ENCODE results near the gene MKLN1. TPM values are rescaled to one million over a fixed set of nuclear protein-coding genes. Genes with fewer than 3 reads are reported as not detected.

Gene MKLN1
- total RNA-seq, 1 donor from 2014 or later, result 32.9 TPM

DNA sequence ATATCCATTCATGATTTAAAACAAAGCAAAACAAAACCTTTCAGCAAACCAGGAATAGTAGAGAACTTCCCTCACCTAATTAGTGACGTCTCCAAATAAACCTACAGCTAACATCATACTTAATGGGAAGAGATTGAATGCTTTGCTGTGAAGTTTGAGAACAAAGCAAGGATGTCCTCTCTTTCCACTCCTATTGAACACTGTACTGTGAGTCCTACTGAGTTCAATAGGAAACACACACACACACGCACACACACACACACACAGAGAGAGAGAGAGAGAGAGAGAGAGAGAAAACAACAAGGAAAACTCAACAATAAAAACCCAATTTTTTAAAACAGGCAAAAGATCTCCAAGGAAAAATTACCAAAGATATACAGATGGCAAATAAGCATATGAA, 196.4 kb downstream of the MKLN1 start:
- Histone ChIP-seq H3K9ac (ENCODE audit: low read depth in 1 of 3, low read length in 3 of 3) (no peak overlapping the region), H3K27ac (ENCODE audit: low read depth, low read length) (no peak overlapping the region), H3K27me3 (ENCODE audit: control insufficient read depth in 3 of 3, insufficient read depth in 3 of 3, low read length in 3 of 3) (no peaks in the 10 kb centered on the region), H3K4me3 (ENCODE audit: low read length in 3 of 3) (no peak overlapping the region), H3K9me3 (ENCODE audit: control insufficient read depth in 3 of 3, low read length in 3 of 3) (no peaks in the 10 kb centered on the region), H3K4me1 (ENCODE audit: control insufficient read depth in 3 of 3, insufficient read depth in 3 of 3, low read length in 3 of 3) (peaks cover 8 to 22% (median 10%) of the 10 kb centered on the region in 3 donors), H3K36me3 (ENCODE audit: control insufficient read depth in 3 of 3, insufficient read depth in 3 of 3, low read length in 3 of 3) (no peaks in the 10 kb centered on the region)

DNA sequence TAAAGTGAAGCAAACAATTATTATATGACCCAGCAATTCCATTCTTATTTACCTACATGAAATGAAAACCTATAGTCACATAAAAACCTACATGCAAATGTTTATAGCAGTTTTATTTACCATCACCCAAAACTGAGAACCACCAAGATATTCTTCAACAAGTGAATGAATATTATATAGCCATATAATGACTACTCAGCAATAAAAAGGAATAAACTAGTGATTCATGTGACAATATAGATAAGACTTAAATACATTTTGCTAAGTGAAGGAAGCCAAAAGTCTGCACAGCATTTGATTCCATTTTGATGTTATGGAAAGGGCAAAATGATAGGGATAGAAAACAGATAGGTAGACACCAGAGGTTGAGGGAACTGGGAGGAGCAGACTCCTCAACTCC, 197.0 kb downstream of the MKLN1 start:
- H3K36me3 ChIP-seq (ENCODE audit: control insufficient read depth in 3 of 3, insufficient read depth in 3 of 3, low read length in 3 of 3), result no peaks in the 10 kb centered on the region
- H3K4me1 ChIP-seq (ENCODE audit: control insufficient read depth in 3 of 3, insufficient read depth in 3 of 3, low read length in 3 of 3), result peaks cover 10 to 24% (median 13%) of the 10 kb centered on the region in 3 donors
- no peaks in the 10 kb centered on the region for H3K27me3 ChIP-seq (ENCODE audit: control insufficient read depth in 3 of 3, insufficient read depth in 3 of 3, low read length in 3 of 3)
- H3K27ac ChIP-seq (ENCODE audit: low read depth, low read length), result no peak overlapping the region
- no peaks in the 10 kb centered on the region for H3K9me3 ChIP-seq (ENCODE audit: control insufficient read depth in 3 of 3, low read length in 3 of 3)
- no peak overlapping the region for H3K4me3 ChIP-seq (ENCODE audit: low read length in 3 of 3)
- H3K9ac ChIP-seq (ENCODE audit: low read depth in 1 of 3, low read length in 3 of 3), result no peak overlapping the region

DNA sequence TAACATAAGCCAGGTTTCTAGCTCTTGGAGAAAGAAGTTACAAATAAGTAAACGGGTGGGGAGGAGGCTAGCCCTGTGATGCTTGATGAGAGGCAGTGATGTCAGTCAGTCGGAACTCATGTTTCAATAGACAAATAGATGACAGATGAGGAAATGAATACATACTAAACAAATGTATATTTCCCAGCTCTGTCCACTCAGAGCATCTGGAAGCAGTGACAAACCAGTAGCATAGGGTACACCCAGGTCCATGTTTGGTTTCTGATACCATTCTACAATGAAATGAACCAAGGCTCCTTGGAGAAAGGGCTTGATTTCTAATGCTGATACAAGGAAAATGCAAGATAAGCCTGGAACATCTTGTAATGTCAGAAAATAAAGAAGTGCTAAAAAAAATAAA, 198.1 kb downstream of the MKLN1 start:
- Histone ChIP-seq H3K4me3 (ENCODE audit: low read length in 3 of 3) (no peak overlapping the region), H3K9ac (ENCODE audit: low read depth in 1 of 3, low read length in 3 of 3) (no peak overlapping the region), H3K27me3 (ENCODE audit: control insufficient read depth in 3 of 3, insufficient read depth in 3 of 3, low read length in 3 of 3) (no peaks in the 10 kb centered on the region), H3K27ac (ENCODE audit: low read depth, low read length) (no peak overlapping the region), H3K36me3 (ENCODE audit: control insufficient read depth in 3 of 3, insufficient read depth in 3 of 3, low read length in 3 of 3) (no peaks in the 10 kb centered on the region), H3K9me3 (ENCODE audit: control insufficient read depth in 3 of 3, low read length in 3 of 3) (no peaks in the 10 kb centered on the region), H3K4me1 (ENCODE audit: control insufficient read depth in 3 of 3, insufficient read depth in 3 of 3, low read length in 3 of 3) (peaks cover 8 to 24% (median 13%) of the 10 kb centered on the region in 3 donors)

DNA sequence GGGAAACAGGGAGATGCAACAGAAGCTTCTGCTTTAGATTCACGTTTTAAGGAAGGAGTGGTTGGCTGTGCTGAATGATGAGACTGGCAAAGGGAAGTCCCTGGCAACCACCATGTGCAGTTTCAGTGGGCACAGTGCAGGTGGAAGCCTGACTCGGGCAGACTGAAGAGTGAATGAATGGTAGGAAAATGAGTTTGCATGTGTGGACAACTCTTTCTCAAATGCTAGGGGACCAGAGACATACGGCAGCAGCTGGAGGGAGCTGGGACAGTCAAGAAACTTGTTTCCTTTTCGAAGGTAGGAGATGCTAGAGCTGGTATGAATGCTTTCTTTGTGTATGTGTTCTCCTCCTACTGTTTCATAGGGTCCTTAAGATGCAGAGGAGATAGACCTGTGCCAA, 199.8 kb downstream of the MKLN1 start:
- Histone ChIP-seq H3K27me3 (ENCODE audit: control insufficient read depth in 3 of 3, insufficient read depth in 3 of 3, low read length in 3 of 3) (no peaks in the 10 kb centered on the region), H3K9ac (ENCODE audit: low read depth in 1 of 3, low read length in 3 of 3) (no peak overlapping the region), H3K4me3 (ENCODE audit: low read length in 3 of 3) (no peak overlapping the region), H3K4me1 (ENCODE audit: control insufficient read depth in 3 of 3, insufficient read depth in 3 of 3, low read length in 3 of 3) (peaks cover 2 to 15% (median 7%) of the 10 kb centered on the region in 3 donors), H3K27ac (ENCODE audit: low read depth, low read length) (no peak overlapping the region), H3K36me3 (ENCODE audit: control insufficient read depth in 3 of 3, insufficient read depth in 3 of 3, low read length in 3 of 3) (no peaks in the 10 kb centered on the region), H3K9me3 (ENCODE audit: control insufficient read depth in 3 of 3, low read length in 3 of 3) (no peaks in the 10 kb centered on the region)

DNA sequence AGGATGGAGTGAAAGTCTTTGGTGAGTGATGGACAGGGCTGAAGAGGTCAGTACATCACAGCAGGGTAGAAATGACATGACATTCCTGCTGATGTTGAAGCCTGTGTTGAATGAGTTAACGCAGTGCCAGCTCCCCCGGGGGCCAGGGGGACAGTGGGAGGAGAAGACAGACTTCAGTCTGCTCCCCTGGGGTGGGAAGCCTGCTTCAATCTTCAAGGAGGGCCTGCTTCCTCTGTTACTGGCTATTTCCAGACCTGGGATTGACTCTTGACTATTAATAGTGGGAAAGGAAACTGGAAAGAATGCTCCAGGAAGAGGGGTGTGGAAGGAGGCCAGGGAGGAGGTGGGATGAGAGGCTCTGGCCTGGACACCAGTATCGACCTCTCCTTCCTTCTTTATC, 201.5 kb downstream of the MKLN1 start:
- no peak overlapping the region for H3K4me3 ChIP-seq (ENCODE audit: low read length in 3 of 3)
- no peaks in the 10 kb centered on the region for H3K27me3 ChIP-seq (ENCODE audit: control insufficient read depth in 3 of 3, insufficient read depth in 3 of 3, low read length in 3 of 3)
- no peaks in the 10 kb centered on the region for H3K36me3 ChIP-seq (ENCODE audit: control insufficient read depth in 3 of 3, insufficient read depth in 3 of 3, low read length in 3 of 3)
- peaks cover 5 to 11% (median 10%) of the 10 kb centered on the region in 3 donors for H3K4me1 ChIP-seq (ENCODE audit: control insufficient read depth in 3 of 3, insufficient read depth in 3 of 3, low read length in 3 of 3)
- H3K9ac ChIP-seq (ENCODE audit: low read depth in 1 of 3, low read length in 3 of 3), result no peak overlapping the region
- no peak overlapping the region for H3K27ac ChIP-seq (ENCODE audit: low read depth, low read length)
- H3K9me3 ChIP-seq (ENCODE audit: control insufficient read depth in 3 of 3, low read length in 3 of 3), result no peaks in the 10 kb centered on the region

DNA sequence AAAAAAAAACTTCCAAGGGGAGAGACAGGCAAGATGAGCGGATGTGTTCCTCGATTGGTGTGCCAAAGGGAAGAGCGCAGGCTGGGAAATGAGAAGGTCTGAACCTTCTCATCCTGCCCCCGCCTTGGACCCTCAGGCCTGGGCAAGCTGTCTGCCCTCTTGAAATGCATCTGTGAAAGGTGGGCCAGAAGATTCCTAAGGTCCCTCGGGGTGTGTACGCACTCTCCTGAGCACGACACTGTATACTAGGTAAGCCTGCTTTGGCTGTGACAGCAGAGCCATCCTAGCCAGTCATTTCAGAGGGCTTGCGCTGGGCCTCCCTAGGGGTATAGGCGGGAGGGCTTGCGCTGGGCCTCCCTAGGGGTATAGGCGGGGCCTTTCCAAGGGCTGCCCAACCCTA, 201.9 kb downstream of the MKLN1 start:
- Histone ChIP-seq H3K9me3 (ENCODE audit: control insufficient read depth in 3 of 3, low read length in 3 of 3) (no peaks in the 10 kb centered on the region), H3K27me3 (ENCODE audit: control insufficient read depth in 3 of 3, insufficient read depth in 3 of 3, low read length in 3 of 3) (no peaks in the 10 kb centered on the region), H3K27ac (ENCODE audit: low read depth, low read length) (no peak overlapping the region), H3K4me1 (ENCODE audit: control insufficient read depth in 3 of 3, insufficient read depth in 3 of 3, low read length in 3 of 3) (peaks cover 5 to 11% (median 10%) of the 10 kb centered on the region in 3 donors), H3K4me3 (ENCODE audit: low read length in 3 of 3) (no peak overlapping the region), H3K36me3 (ENCODE audit: control insufficient read depth in 3 of 3, insufficient read depth in 3 of 3, low read length in 3 of 3) (no peaks in the 10 kb centered on the region), H3K9ac (ENCODE audit: low read depth in 1 of 3, low read length in 3 of 3) (no peak overlapping the region)

DNA sequence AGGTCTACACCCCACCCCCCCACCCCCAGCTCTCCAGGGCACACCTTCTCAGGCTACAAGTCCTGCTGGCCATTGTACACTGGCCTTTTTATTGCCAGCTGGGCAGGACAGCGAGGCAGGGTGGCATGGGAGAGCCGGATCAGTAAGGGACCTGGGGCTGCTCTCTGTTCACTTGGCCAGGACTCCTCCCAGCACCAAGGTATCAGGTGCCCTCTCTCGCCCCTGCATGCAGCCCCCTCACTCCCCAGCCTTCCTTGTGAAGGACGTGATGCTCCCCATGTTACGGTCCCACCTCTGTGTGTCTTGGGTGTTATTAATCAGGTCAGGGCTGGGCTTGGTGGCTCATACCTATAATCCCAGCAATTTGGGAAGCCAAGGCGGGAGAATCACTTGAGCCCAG, 202.5 kb downstream of the MKLN1 start:
- H3K4me3 ChIP-seq (ENCODE audit: low read length in 3 of 3), result no peak overlapping the region
- H3K36me3 ChIP-seq (ENCODE audit: control insufficient read depth in 3 of 3, insufficient read depth in 3 of 3, low read length in 3 of 3), result no peaks in the 10 kb centered on the region
- H3K4me1 ChIP-seq (ENCODE audit: control insufficient read depth in 3 of 3, insufficient read depth in 3 of 3, low read length in 3 of 3), result peaks cover 5 to 11% (median 10%) of the 10 kb centered on the region in 3 donors
- H3K9ac ChIP-seq (ENCODE audit: low read depth in 1 of 3, low read length in 3 of 3), result no peak overlapping the region
- no peaks in the 10 kb centered on the region for H3K9me3 ChIP-seq (ENCODE audit: control insufficient read depth in 3 of 3, low read length in 3 of 3)
- H3K27ac ChIP-seq (ENCODE audit: low read depth, low read length), result no peak overlapping the region
- H3K27me3 ChIP-seq (ENCODE audit: control insufficient read depth in 3 of 3, insufficient read depth in 3 of 3, low read length in 3 of 3), result no peaks in the 10 kb centered on the region

DNA sequence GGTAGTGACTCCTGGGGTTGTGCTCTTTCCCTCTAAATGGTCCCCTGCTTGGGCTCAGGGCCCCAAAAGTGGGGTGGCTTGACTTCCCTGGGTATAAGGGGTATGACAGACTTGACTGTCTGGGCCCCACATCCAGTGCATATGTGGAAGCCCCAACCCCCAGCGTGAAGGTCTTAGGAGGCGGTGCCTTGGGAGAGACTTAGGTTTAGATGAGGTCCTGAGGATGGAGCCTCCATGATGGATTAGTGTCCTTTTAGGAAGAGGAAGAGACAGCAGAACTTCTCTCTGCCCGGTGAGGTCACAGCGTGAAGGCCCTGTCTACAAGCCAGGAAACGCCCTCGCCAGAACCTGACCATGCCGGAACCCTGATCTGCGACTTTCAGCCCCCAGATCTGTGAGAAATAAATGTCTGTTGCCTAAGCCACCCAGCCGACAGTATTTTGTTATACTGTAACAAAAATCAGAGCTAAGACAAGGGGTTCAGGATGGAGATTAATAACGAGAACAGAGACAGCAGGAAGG, 205.0 kb downstream of the MKLN1 start:
- no peaks in the 10 kb centered on the region for H3K9me3 ChIP-seq (ENCODE audit: control insufficient read depth in 3 of 3, low read length in 3 of 3)
- H3K27ac ChIP-seq (ENCODE audit: low read depth, low read length), result no peak overlapping the region
- no peak overlapping the region for H3K9ac ChIP-seq (ENCODE audit: low read depth in 1 of 3, low read length in 3 of 3)
- H3K4me3 ChIP-seq (ENCODE audit: low read length in 3 of 3), result no peak overlapping the region
- no peaks in the 10 kb centered on the region for H3K27me3 ChIP-seq (ENCODE audit: control insufficient read depth in 3 of 3, insufficient read depth in 3 of 3, low read length in 3 of 3)
- H3K36me3 ChIP-seq (ENCODE audit: control insufficient read depth in 3 of 3, insufficient read depth in 3 of 3, low read length in 3 of 3), result no peaks in the 10 kb centered on the region
- peaks cover 7 to 11% (median 10%) of the 10 kb centered on the region in 3 donors for H3K4me1 ChIP-seq (ENCODE audit: control insufficient read depth in 3 of 3, insufficient read depth in 3 of 3, low read length in 3 of 3)

DNA sequence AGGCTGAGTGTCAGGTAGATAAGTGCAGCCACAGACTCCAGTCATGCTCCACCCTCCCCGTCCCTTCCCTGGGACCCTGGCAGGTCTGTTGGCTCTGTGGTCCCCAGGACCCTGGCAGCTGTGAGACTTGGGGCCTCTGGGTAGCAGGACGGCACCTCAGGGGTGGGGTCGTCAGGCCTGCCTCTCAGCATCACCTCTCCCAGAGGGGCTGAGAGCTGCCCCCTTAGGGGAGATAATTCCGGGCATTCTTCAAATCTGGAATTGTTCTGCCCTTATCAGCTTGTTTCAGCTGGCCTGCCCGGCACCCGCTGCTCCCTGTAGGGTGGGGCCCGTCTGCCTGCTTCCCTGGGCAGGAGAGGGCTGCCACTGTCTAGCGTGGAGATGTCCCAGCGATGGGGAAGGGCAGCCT, 205.5 kb downstream of the MKLN1 start:
- Histone ChIP-seq H3K27me3 (ENCODE audit: control insufficient read depth in 3 of 3, insufficient read depth in 3 of 3, low read length in 3 of 3) (no peaks in the 10 kb centered on the region), H3K27ac (ENCODE audit: low read depth, low read length) (no peak overlapping the region), H3K9ac (ENCODE audit: low read depth in 1 of 3, low read length in 3 of 3) (peak overlapping the region in 1 of 3 donors; percentile 40), H3K36me3 (ENCODE audit: control insufficient read depth in 3 of 3, insufficient read depth in 3 of 3, low read length in 3 of 3) (no peaks in the 10 kb centered on the region), H3K9me3 (ENCODE audit: control insufficient read depth in 3 of 3, low read length in 3 of 3) (no peaks in the 10 kb centered on the region), H3K4me1 (ENCODE audit: control insufficient read depth in 3 of 3, insufficient read depth in 3 of 3, low read length in 3 of 3) (peaks cover 11 to 15% (median 14%) of the 10 kb centered on the region in 3 donors), H3K4me3 (ENCODE audit: low read length in 3 of 3) (no peak overlapping the region)

DNA sequence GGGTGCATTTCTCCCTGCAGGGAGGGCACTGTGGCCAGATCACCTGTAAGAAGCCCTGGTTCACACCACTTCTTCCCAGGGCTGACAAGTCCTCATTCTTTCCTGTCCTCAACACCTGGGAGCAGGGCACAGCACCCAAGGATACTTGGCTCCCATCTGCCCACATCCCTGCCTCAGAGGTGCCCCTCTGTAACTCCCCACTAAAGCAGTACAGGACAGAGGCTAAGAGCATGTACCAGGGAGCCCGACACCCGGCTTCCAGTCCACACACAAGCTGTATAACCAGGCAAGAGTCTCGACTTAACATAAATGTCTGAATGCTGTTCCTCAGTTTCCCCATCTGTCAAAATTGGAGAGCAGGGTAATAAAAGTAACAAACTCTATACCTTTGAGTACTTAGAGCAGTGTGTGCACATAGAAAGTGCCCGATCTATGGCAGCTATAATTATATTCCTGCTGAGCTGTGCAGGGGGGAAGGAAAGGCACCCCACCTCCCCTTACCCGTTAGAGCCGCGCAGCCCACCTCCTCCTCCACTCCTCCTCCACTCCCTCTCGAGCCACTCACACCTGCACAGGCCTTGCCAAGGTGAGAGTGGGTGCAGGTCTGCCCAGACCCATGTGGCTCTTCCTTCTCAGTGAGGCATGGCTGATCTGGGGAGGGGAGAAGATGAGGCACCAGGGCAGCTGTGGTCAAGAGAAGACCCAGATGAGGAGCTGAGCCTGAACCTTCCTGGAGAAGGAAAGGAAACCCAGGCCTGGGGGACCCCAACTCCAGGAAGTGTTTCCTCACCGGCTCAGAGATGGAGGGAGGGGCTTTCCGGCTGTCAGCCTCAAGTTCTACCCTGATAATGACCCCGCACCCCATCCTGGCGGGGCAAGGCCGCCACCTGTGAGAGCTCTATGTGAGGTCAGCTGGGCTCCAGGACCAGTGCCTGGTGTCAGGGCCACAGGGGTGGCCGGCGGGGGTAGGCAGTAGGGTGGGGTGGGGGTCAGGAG, 206.2 kb downstream of the MKLN1 start:
- Histone ChIP-seq H3K4me1 (ENCODE audit: control insufficient read depth in 3 of 3, insufficient read depth in 3 of 3, low read length in 3 of 3) (peaks cover 16 to 22% (median 18%) of the 10 kb centered on the region in 3 donors), H3K27me3 (ENCODE audit: control insufficient read depth in 3 of 3, insufficient read depth in 3 of 3, low read length in 3 of 3) (no peaks in the 10 kb centered on the region), H3K27ac (ENCODE audit: low read depth, low read length) (no peak overlapping the region), H3K36me3 (ENCODE audit: control insufficient read depth in 3 of 3, insufficient read depth in 3 of 3, low read length in 3 of 3) (no peaks in the 10 kb centered on the region), H3K4me3 (ENCODE audit: low read length in 3 of 3) (no peak overlapping the region), H3K9me3 (ENCODE audit: control insufficient read depth in 3 of 3, low read length in 3 of 3) (no peaks in the 10 kb centered on the region), H3K9ac (ENCODE audit: low read depth in 1 of 3, low read length in 3 of 3) (no peak overlapping the region)

Data from skeletal muscle tissue (tissue), 4 donors.